Smooth muscle cell of the brain vasculature (primary cell): Measurements from ENCODE around the gene HBM.
"Not testable (repeated sequence)": the region's sequence is repeated elsewhere in the genome, so short reads cannot be mapped to it uniquely, and the experiment has no call there.

ENCODE experiments used
- DNase-seq: peaks from one replicate; pipeline ENCODE4 v3.0.0-alpha.2; 2012; ENCODE audit warnings: low read depth, low spot score

Gene HBM

GRCh38 chr16:165539-166374 lies at the start of gene HBM:
HBM (plus strand) TSS chr16:165978; CDS start chr16:165998, 20 bp downstream.
- no peak for DNase-seq

- no peak for DNase-seq
Measured at GRCh38 chr16:116015-116414, 49.8 kb upstream of the HBM start.

- DNase-seq = no peak
Measured at GRCh38 chr16:117379-118365, 48.1 kb upstream of the HBM start.

- DNase-seq = no peak
Measured at GRCh38 chr16:118857-119256, 46.9 kb upstream of the HBM start.

- DNase-seq = no peak
Measured at GRCh38 chr16:119295-119694, 46.5 kb upstream of the HBM start.

GRCh38 chr16:119835-120491 lies 45.8 kb upstream of the HBM start:
- DNase-seq = no peak

GRCh38 chr16:120756-121155 lies 45.0 kb upstream of the HBM start:
- no peak for DNase-seq

GRCh38 chr16:122361-122760 lies 43.4 kb upstream of the HBM start:
- DNase-seq = no peak

- not testable (repeated sequence) for DNase-seq
Measured at GRCh38 chr16:123558-124350, 42.0 kb upstream of the HBM start.

GRCh38 chr16:125011-125410 lies 40.8 kb upstream of the HBM start:
- no peak for DNase-seq

GRCh38 chr16:129075-129474 lies 36.7 kb upstream of the HBM start:
- DNase-seq = no peak

GRCh38 chr16:130533-131173 lies 35.1 kb upstream of the HBM start:
- no peak for DNase-seq

- no peak for DNase-seq
Measured at GRCh38 chr16:132120-132519, 33.7 kb upstream of the HBM start.

GRCh38 chr16:133716-134115 lies 32.1 kb upstream of the HBM start:
- DNase-seq = no peak

GRCh38 chr16:138049-138417 lies 27.7 kb upstream of the HBM start:
- no peak for DNase-seq

- DNase-seq = no peak
Measured at GRCh38 chr16:140175-140857, 25.5 kb upstream of the HBM start.

- DNase-seq = no peak
Measured at GRCh38 chr16:142405-142967, 23.3 kb upstream of the HBM start.

- no peak for DNase-seq
Measured at GRCh38 chr16:143047-143446, 22.7 kb upstream of the HBM start.

- DNase-seq = no peak
Measured at GRCh38 chr16:143456-143855, 22.3 kb upstream of the HBM start.

- no peak for DNase-seq
Measured at GRCh38 chr16:144797-145252, 21.0 kb upstream of the HBM start.
